GM12878 (cell line): Measurements from ENCODE around the gene S100A2.
"Not testable (repeated sequence)": the region's sequence is repeated elsewhere in the genome, so short reads cannot be mapped to it uniquely, and the experiment has no call there.

ENCODE experiments used
- BHLHE40 ChIP-seq, 2 experiments: fragments of 450-650 bp in 1 of 2; IDR thresholded peaks; 2 replicates each; pipeline ENCODE4 v1.6.1; 2011 to 2017; ENCODE audit warnings: low read depth in 2 of 2, borderline replicate concordance in 1 of 2, improper control_type of control experiment in 1 of 2, low read length in 1 of 2, mild to moderate bottlenecking in 1 of 2
- CTCF ChIP-seq, 3 experiments: IDR thresholded peaks in 2 of 3; conservative IDR thresholded peaks in 1 of 3; 2 replicates each; pipeline ENCODE4 v1.5.1; 2011; ENCODE audit warnings: low read depth in 3 of 3, low read length in 3 of 3, mild to moderate bottlenecking in 3 of 3, control low read depth in 2 of 3, moderate library complexity in 2 of 3, inconsistent platforms in 1 of 3, mixed read lengths in 1 of 3; ENCODE audit not compliant: control insufficient read depth in 2 of 3, insufficient read depth in 1 of 3; ENCODE audit errors: extremely low read depth in 1 of 3
- KDM1A ChIP-seq: fragments of 200-600 bp; sonication (generic); IDR thresholded peaks from 2 replicates; pipeline ENCODE4 v1.6.1; 2016; ENCODE audit warnings: borderline replicate concordance
- MXI1 ChIP-seq: fragments of 150-350 bp; IDR thresholded peaks from 2 replicates; pipeline ENCODE4 v1.6.1; 2011; ENCODE audit warnings: low read depth, mild to moderate bottlenecking, inconsistent platforms, low read length, improper control_type of control experiment
- USF1 ChIP-seq: IDR thresholded peaks from 2 replicates; pipeline ENCODE4 v1.6.1; 2011; ENCODE audit warnings: borderline replicate concordance, low read depth, mild to moderate bottlenecking, moderate library complexity, mixed read lengths, low read length; ENCODE audit not compliant: insufficient read depth; ENCODE audit errors: extremely low read length
- YBX1 ChIP-seq: fragments of 450-650 bp; IDR thresholded peaks from 2 replicates; pipeline ENCODE4 v1.6.1; 2016; ENCODE audit warnings: antibody characterized with exemption

GRCh38 chr1:153520137-153520691 is 45.4 kb downstream of the S100A2 start:
- not testable (repeated sequence) for TF ChIP-seq YBX1; CTCF (IDR thresholded peaks at IDR 0.05 in 2 of 3, conservative IDR thresholded peaks at IDR 0.05 in 1 of 3; ENCODE audit: control insufficient read depth in 2 of 3, extremely low read depth in 1 of 3, insufficient read depth in 1 of 3, low read depth in 3 of 3, low read length in 3 of 3); USF1; BHLHE40 (IDR thresholded peaks at IDR 0.05; ENCODE audit: borderline replicate concordance in 1 of 2, low read depth in 2 of 2, low read length in 1 of 2); MXI1; KDM1A
